Bronchial epithelial cell (primary cell): Measurements from ENCODE around the gene MTHFD2L. TPM values are rescaled to one million over a fixed set of nuclear protein-coding genes. Genes with fewer than 3 reads are reported as not detected.

ENCODE experiments used
- DNase-seq: peaks from one replicate; pipeline ENCODE4 v3.0.0-alpha.2; 2010; ENCODE audit warnings: low read depth
- FAIRE-seq: peaks from 2 replicates; lab custom pipeline; 2011; peaks lifted over from hg19 to GRCh38; lab: Jason Lieb, UNC
- H3K27me3 ChIP-seq: 2 replicates; pipeline ENCODE4 v1.5.1; 2011; ENCODE audit warnings: low read length; ENCODE audit not compliant: control insufficient read depth, insufficient read depth
- H3K36me3 ChIP-seq: 2 replicates; pipeline ENCODE4 v1.5.1; 2011; ENCODE audit warnings: low read length; ENCODE audit not compliant: control insufficient read depth, insufficient read depth
- H3K4me3 ChIP-seq: 2 replicates; pipeline ENCODE4 v1.5.1; 2011; ENCODE audit warnings: mild to moderate bottlenecking, low read depth, low read length, control low read depth
- total RNA-seq: library from RNA; depleted of rRNA; stranded (reverse); fragments of >200 nt; gene quantifications from 2 replicates; pipeline ENCODE4 v1.2.1, GENCODE V29; 2014
- TF ChIP-seq, protein P1 (sequence below): IDR thresholded peaks from 2 replicates; pipeline ENCODE4 v1.5.1; 2011; ENCODE audit warnings: mild to moderate bottlenecking, moderate library complexity, low read length, control low read depth, inconsistent platforms; ENCODE audit not compliant: insufficient read depth, severe bottlenecking

The MTHFD2L gene
- 24.2 and 29.0 TPM in 2 replicates for total RNA-seq

DNA sequence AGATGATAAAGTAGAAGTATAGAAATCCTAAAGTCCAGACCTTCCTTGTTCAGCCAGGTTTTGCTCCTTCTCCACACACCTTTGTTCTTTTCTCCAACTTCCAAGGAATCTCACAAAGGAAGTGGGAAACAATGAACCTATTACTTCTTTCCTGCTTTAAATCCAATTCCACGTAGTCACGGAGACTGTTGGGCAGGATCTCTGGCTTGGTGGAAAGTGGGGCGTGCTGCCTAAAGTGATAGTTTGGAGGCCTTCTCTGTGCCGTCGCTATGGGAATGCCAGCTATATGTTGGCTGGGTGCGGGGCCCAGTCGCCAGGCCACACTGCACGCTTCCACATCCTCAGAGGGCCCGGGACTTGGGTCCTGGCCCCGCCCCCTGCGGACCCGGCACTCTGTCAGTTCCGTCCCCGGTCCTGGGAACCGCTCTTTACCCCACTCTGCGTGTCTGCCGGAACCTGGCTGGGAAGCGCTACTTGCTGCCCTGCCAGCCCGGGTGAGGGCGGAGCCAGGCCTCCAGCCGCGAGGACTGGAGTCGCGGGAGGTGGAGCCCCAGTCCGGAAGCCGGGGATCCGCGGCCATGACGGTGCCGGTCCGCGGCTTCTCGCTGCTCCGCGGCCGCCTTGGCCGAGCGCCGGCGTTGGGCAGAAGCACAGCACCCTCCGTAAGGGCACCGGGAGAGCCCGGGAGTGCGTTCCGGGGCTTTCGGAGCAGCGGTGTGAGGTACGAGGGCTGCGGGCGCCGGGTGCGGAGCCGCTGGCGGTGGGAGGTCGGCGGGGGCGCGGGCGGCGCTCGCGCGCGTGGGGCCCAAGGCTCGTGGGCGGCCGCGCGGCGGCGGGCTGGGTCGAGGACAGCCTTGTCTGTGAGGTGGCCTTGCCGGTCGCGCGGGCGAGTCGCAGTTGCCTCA is at the start of gene MTHFD2L:
TSS of gene MTHFD2L (plus strand) at position 558 of the 905 bp plus-strand sequence. CDS start at position 579, 21 bp downstream.
- Histone ChIP-seq H3K4me3 (peak within 1 kb of the TSS; percentile 79), H3K36me3 (peaks cover 6% of the 10 kb centered on the region), H3K27me3 (no peaks in the 10 kb centered on the region)
- FAIRE-seq (no peak), DNase-seq (peak; percentile 83)
- TF ChIP-seq, protein P1, sequence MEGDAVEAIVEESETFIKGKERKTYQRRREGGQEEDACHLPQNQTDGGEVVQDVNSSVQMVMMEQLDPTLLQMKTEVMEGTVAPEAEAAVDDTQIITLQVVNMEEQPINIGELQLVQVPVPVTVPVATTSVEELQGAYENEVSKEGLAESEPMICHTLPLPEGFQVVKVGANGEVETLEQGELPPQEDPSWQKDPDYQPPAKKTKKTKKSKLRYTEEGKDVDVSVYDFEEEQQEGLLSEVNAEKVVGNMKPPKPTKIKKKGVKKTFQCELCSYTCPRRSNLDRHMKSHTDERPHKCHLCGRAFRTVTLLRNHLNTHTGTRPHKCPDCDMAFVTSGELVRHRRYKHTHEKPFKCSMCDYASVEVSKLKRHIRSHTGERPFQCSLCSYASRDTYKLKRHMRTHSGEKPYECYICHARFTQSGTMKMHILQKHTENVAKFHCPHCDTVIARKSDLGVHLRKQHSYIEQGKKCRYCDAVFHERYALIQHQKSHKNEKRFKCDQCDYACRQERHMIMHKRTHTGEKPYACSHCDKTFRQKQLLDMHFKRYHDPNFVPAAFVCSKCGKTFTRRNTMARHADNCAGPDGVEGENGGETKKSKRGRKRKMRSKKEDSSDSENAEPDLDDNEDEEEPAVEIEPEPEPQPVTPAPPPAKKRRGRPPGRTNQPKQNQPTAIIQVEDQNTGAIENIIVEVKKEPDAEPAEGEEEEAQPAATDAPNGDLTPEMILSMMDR, result no peak

DNA sequence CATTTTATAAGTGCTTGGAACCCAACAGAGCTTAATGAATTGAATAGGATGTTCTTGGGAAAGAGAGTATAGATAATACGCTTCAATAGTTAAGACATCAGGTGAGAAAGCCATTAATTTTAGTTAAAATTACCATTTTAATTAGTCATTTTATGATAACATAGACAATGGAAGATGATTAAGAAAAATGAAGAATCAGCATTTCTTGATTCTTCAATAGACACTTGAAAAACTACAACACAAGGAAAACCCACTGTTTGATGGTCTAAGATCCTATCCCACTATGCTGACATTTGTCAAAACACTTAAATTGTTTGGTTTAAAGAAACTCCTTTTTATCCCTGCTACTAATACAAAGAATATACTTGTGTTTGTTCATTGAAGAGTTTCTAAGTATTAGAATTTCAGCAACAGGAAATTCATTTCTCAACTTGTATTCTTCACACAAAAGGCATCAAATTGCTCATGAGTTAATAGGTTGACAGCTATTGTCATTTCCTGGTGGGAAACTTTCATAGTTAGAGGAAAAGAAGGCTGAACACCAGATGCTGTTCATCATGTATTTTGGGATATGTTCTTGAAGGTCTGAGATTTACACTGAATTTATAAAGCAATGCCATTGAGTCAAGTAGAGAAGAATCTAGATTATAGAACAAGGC is 49.3 kb upstream of the MTHFD2L start:
- TF ChIP-seq, protein P1, result no peak
- H3K36me3 ChIP-seq, result no peaks in the 10 kb centered on the region
- H3K27me3 ChIP-seq, result no peaks in the 10 kb centered on the region
- no peak for FAIRE-seq
- no peak for DNase-seq
- no peak overlapping the region for H3K4me3 ChIP-seq

DNA sequence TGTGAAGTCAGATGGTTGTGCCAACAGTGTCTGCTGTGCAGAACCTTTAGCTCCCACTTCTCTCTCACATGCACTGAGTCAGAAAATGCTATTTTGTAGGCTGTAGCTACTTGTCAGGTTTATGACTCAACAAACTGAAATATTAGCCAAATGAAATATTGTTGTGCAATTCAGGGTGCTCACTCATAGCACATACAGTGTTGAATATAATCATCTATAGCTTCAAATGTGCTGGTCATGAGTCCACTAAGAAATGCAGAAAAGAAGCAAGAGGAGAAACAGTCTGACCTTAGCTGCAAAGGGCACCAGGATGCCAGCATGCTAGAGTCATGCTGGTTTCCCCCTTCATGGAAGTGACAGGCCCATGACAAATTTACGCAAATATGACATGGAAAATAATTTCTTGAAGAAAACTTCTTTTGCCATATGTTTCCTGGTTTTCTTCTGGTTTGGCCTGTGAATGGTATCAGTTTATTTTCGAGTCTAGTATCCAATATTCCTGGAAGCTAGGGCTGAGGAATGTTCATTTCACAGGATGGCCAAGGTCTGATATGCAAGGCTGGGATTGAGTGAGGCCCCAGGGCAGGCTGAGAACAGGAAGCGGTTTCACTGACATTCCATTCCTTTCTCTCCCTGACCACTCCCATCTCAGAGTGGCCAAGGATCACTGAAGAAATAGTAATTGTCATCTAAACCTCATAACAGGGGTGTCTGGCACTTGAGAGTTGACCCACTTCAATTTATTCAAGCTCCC is 48.6 kb upstream of the MTHFD2L start:
- Histone ChIP-seq H3K27me3 (no peaks in the 10 kb centered on the region), H3K4me3 (no peak overlapping the region), H3K36me3 (no peaks in the 10 kb centered on the region)
- FAIRE-seq (peak; percentile 96), DNase-seq (peak; percentile 100)
- TF ChIP-seq, protein P1, result no peak

DNA sequence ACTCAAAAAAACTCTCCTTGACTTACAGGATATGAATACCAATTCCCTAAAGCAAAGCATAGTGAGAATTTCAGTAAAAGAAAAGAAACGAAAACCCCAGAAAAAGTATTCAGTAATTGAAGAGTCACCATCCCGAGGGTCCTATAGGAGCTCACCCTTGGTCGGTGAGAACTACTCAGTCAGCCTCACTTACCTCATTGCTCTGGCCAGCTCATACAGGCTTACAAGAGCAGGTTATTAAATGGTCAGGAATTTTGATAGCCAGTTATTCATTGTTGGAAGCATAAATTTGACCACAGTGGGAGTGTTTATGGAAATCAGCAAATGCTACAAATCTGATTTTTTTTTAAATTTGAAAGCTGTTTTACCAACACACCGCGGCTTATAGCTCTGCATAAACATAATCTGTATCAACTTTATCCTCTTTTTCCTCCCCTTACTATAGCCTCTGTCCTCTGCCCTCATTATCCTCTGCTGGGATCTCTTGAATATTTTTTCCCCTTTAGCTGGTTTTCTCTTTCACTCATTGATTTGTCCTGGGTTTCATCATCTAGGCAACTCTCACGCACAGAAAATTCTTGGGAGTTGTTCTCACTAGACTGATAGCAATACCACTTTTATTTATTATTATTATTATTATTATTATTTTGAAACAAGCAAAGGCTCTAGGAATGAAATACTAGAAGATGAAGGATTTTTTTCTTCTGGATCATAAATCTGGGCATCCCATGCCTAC is 47.9 kb upstream of the MTHFD2L start:
- FAIRE-seq (no peak), DNase-seq (peak; percentile 94)
- Histone ChIP-seq H3K4me3 (no peak overlapping the region), H3K27me3 (no peaks in the 10 kb centered on the region), H3K36me3 (no peaks in the 10 kb centered on the region)
- TF ChIP-seq, protein P1, result no peak

DNA sequence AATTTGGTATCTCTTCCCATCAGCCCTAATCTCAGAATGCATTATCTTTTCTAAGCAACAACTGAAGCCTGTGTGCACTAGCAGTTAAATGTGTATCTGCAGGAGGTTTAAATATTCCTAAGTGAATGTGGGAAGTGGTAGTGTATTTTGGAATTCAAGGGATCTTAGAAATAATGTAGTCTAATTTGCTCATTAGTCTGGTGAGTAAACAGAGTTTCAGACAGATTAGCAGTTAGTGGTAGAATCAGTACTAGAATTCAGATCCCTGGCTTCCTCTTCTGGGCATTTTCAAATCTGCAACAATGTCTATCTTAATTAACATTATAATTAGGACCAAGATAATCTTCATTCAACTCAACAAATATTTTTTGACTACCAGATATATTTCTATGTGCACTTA is 47.2 kb upstream of the MTHFD2L start:
- Histone ChIP-seq H3K27me3 (no peaks in the 10 kb centered on the region), H3K4me3 (no peak overlapping the region), H3K36me3 (no peaks in the 10 kb centered on the region)
- no peak for FAIRE-seq
- DNase-seq, result no peak
- TF ChIP-seq, protein P1, result no peak
